SK-N-SH treated with all-trans-retinoic acid at 6 μM for 48 hours (cell line): ENCODE measurements around the gene VEPH1.

Source experiments
- ARNTL ChIP-seq: fragments of 450-650 bp; formaldehyde crosslinking; IDR thresholded peaks from 2 replicates; pipeline ENCODE4 v1.5.0; 2020; ENCODE audit warnings: low read depth, mild to moderate bottlenecking, moderate library complexity, borderline replicate concordance
- BACH2 ChIP-seq: fragments of 250-450 bp; sonication (Bioruptor Pico); IDR thresholded peaks from 2 replicates; pipeline ENCODE4 v1.9.0; 2021; ENCODE audit warnings: mild to moderate bottlenecking, borderline replicate concordance
- CSDC2 ChIP-seq: fragments of 250-450 bp; sonication (Bioruptor Pico); IDR thresholded peaks from 2 replicates; pipeline ENCODE4 v1.5.0; 2020; ENCODE audit warnings: mild to moderate bottlenecking, moderate library complexity
- ESRRG ChIP-seq: fragments of 250-450 bp; sonication (Bioruptor Pico); IDR thresholded peaks from 2 replicates; pipeline ENCODE4 v1.6.1; 2021; ENCODE audit warnings: mild to moderate bottlenecking
- OSR1 ChIP-seq: fragments of 250-450 bp; sonication (Bioruptor Pico); IDR thresholded peaks from 2 replicates; pipeline ENCODE4 v1.8.0; 2022; ENCODE audit warnings: moderate library complexity, mild to moderate bottlenecking, inconsistent platforms
- PPARA ChIP-seq: fragments of 250-450 bp; sonication (Bioruptor Pico); IDR thresholded peaks from 2 replicates; pipeline ENCODE4 v1.5.0; 2020; ENCODE audit warnings: mild to moderate bottlenecking, borderline replicate concordance
- RARB ChIP-seq: fragments of 250-450 bp; sonication (Bioruptor Pico); IDR thresholded peaks from 2 replicates; pipeline ENCODE4 v1.8.0; 2021; ENCODE audit warnings: mild to moderate bottlenecking, moderate library complexity
- TOX ChIP-seq: fragments of 250-450 bp; sonication (Bioruptor Pico); IDR thresholded peaks from 2 replicates; pipeline ENCODE4 v1.8.0; 2021; ENCODE audit warnings: mild to moderate bottlenecking, moderate library complexity, borderline replicate concordance
- ZC3H10 ChIP-seq: fragments of 250-450 bp; sonication (Bioruptor Pico); IDR thresholded peaks from 2 replicates; pipeline ENCODE4 v1.5.1; 2021; ENCODE audit warnings: mild to moderate bottlenecking, moderate library complexity
- ZFP3 ChIP-seq: fragments of 250-450 bp; sonication (Bioruptor Pico); IDR thresholded peaks from 2 replicates; pipeline ENCODE4 v1.5.0; 2020; ENCODE audit warnings: mild to moderate bottlenecking, moderate library complexity
- ZNF565 ChIP-seq: fragments of 450-650 bp; formaldehyde crosslinking; conservative IDR thresholded peaks from 2 replicates; pipeline ENCODE4 v1.5.0; 2020; ENCODE audit warnings: low read depth, mild to moderate bottlenecking, moderate library complexity
- ZNF70 ChIP-seq: fragments of 450-650 bp; formaldehyde crosslinking; IDR thresholded peaks from 2 replicates; pipeline ENCODE4 v1.5.0; 2020; ENCODE audit warnings: mild to moderate bottlenecking, moderate library complexity
- TF ChIP-seq, protein P1 (sequence below): fragments of 250-450 bp; sonication (Bioruptor Pico); IDR thresholded peaks from 2 replicates; pipeline ENCODE4 v1.5.1; 2021; ENCODE audit warnings: mild to moderate bottlenecking, moderate library complexity

DNA sequence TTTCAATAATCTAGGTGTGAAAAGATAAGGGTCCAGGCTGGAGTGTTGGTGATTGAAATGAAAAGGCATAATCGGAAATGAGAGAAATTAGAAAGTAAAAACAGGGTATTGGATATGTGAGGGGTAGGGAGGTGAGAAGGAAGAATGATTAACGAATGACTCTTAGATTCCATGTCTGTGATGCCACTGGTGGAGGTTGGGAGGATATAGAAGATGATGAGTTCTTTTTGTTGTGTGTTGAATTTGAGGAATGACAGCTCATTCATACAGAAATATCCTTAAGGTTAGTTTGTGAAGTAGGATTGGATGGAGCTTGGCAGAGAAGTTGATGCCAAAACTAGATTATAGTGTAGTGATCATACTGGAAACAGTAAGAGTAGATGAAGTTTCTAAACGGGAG is 271.1 kb downstream of the VEPH1 start:
- TF ChIP-seq BACH2 (no peak), ARNTL (CRISPR knock-in tag) (no peak), ZNF70 (no peak), CSDC2 (CRISPR knock-in tag) (no peak), OSR1 (CRISPR knock-in tag) (no peak), RARB (no peak), ZNF565 (no peak), ZFP3 (CRISPR knock-in tag) (no peak), TOX (CRISPR knock-in tag) (no peak), PPARA (CRISPR knock-in tag) (no peak), ZC3H10 (CRISPR knock-in tag) (no peak), ESRRG (CRISPR knock-in tag) (no peak)
- TF ChIP-seq, protein P1, sequence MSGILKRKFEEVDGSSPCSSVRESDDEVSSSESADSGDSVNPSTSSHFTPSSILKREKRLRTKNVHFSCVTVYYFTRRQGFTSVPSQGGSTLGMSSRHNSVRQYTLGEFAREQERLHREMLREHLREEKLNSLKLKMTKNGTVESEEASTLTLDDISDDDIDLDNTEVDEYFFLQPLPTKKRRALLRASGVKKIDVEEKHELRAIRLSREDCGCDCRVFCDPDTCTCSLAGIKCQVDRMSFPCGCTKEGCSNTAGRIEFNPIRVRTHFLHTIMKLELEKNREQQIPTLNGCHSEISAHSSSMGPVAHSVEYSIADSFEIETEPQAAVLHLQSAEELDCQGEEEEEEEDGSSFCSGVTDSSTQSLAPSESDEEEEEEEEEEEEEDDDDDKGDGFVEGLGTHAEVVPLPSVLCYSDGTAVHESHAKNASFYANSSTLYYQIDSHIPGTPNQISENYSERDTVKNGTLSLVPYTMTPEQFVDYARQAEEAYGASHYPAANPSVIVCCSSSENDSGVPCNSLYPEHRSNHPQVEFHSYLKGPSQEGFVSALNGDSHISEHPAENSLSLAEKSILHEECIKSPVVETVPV: no peak
